HUES6 (cell line): ENCODE results near the gene IGSF9B.

Source experiments
- H3K27ac ChIP-seq: 2 replicates; pipeline ENCODE4 v1.7.0; 2013; ENCODE audit warnings: low read depth, mild to moderate bottlenecking, low read length, inconsistent platforms
- H3K27me3 ChIP-seq: 2 replicates; pipeline ENCODE4 v1.6.1; 2013; ENCODE audit warnings: low read length; ENCODE audit not compliant: control insufficient read depth, insufficient read depth
- H3K36me3 ChIP-seq: 2 replicates; pipeline ENCODE4 v1.6.1; 2013; ENCODE audit warnings: low read length; ENCODE audit not compliant: control insufficient read depth, insufficient read depth
- H3K4me1 ChIP-seq: 2 replicates; pipeline ENCODE4 v1.6.1; 2013; ENCODE audit warnings: low read length; ENCODE audit not compliant: control insufficient read depth, insufficient read depth
- H3K4me3 ChIP-seq: 2 replicates; pipeline ENCODE4 v1.5.1; 2013; ENCODE audit warnings: low read depth, low read length
- H3K9ac ChIP-seq: one replicate; pipeline ENCODE4 v1.6.1; 2013; ENCODE audit warnings: mild to moderate bottlenecking, low read length
- H3K9me3 ChIP-seq: 2 replicates; pipeline ENCODE4 v1.6.1; 2013; ENCODE audit warnings: low read depth, low read length; ENCODE audit not compliant: control insufficient read depth, insufficient read depth

IGSF9B gene

DNA sequence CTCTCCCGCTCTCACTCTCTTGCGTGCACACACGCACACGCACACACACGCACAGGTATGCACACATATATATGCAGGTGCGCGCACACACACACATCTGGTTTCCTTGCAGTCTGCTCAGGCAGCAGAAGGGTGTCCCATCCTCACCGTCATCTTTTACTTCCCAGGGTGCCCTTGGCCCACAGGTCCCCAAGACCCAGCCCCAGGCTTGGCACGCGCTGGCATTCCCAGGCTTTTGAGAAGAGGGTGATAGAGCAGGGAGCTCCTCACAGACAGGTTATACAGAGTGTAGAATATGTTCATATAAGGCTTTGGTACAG lies 59.5 kb downstream of the IGSF9B start:
- Histone ChIP-seq H3K27ac (no peak overlapping the region), H3K4me3 (no peak overlapping the region), H3K9me3 (no peaks in the 10 kb centered on the region), H3K36me3 (peaks cover 25% of the 10 kb centered on the region), H3K27me3 (no peaks in the 10 kb centered on the region), H3K9ac (no peak overlapping the region), H3K4me1 (peaks cover 41% of the 10 kb centered on the region)

DNA sequence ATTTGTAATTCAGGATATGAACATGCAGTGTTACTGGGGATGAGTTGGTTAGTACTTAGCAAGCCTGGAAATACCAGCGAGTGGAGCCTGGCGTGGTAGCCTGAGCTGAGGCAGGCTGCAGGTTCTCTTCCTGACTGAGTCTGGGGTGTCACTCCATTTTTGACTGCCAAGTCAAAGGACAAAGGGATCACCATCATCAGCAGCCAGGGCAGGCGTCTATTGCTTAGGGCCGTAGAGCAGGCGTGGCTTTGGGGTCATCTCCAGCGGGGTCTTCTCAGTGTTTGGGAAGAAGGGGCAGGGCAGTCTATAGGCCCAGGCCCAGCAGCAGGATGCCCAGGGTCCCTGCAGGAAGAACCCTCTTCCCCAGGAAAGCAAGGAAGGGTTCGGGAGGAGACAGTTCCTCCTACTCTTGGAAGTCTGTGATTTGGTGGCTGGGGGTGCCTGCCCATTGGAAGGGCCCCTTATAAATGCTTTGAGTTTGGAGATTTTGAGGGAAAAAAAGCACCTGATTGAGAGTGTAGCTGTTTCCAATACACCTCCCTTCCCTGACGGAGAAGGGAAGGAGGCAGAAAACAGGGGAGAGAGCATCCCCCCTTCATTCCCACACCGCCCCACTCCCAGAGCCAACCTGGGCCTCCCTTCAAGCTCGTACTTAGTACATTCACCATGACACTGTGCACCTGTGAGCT lies 60.0 kb downstream of the IGSF9B start:
- no peak overlapping the region for H3K27ac ChIP-seq
- H3K27me3 ChIP-seq = no peaks in the 10 kb centered on the region
- no peak overlapping the region for H3K9ac ChIP-seq
- no peak overlapping the region for H3K4me3 ChIP-seq
- H3K36me3 ChIP-seq = peaks cover 21% of the 10 kb centered on the region
- H3K4me1 ChIP-seq = peaks cover 41% of the 10 kb centered on the region
- H3K9me3 ChIP-seq = no peaks in the 10 kb centered on the region

DNA sequence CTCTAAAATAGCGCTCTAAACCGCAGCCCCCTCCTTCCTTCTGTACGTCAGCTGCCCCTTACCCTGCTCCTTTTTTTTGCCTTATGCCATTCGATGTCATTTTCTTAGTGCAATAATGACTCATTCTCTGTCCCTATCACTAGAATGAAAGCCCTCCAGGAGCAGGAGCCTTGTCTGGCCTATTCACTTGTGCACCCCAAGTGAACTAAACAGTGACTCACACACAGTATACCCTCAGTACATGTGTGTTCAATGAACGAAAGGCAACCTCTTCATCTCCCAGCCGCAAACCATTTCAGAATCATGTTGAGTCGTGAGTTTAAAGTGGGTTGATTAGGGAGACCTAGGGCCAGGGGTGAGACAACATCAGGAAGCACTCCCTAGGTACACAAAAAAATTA lies 60.7 kb downstream of the IGSF9B start:
- Histone ChIP-seq H3K27ac (no peak overlapping the region), H3K27me3 (no peaks in the 10 kb centered on the region), H3K9me3 (no peaks in the 10 kb centered on the region), H3K4me1 (peaks cover 41% of the 10 kb centered on the region), H3K36me3 (peaks cover 19% of the 10 kb centered on the region), H3K9ac (no peak overlapping the region), H3K4me3 (no peak overlapping the region)

DNA sequence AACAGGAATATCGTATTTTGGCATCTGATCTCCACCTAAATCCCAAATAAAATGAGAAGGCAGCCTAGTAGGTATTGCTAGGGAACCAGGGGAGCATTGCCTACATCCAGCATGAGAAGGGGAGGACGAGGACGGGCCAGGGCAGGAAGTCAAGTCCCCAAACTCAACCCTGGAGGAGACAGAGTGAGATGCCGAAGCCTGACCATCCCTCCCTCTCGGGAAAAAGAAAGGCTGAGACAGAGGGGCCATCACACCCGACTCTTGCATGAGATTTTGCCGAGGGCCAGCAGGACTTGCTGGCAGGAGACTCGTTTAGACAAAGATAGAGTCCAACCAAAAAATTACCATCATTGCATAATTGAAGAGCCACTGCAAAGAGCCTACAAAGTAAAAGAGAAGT lies 61.2 kb downstream of the IGSF9B start:
- peaks cover 15% of the 10 kb centered on the region for H3K36me3 ChIP-seq
- peaks cover 41% of the 10 kb centered on the region for H3K4me1 ChIP-seq
- no peak overlapping the region for H3K9ac ChIP-seq
- no peak overlapping the region; the same call in 1 of the 2 replicates for H3K27ac ChIP-seq
- no peaks in the 10 kb centered on the region for H3K27me3 ChIP-seq
- no peaks in the 10 kb centered on the region for H3K9me3 ChIP-seq
- H3K4me3 ChIP-seq = no peak overlapping the region

DNA sequence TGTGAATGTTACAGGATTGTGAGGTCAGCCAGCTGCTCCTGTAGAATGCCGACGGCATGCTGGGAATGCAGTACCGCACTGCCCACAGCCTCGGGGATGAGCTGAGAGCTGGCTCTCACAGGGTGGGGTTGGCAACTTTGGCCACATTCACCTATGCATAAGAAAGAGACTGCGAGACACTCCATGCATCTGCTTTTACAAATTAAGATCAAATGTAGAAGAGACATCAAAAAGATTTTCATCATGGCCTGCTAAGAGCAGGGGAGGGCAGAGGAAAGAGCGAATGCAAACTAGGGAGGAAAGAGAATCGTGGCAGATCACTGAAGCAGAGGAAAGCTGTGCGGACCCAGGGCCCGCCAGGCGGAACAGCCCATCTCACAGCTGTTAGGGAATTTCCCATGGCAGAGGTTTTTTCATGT lies 61.7 kb downstream of the IGSF9B start:
- H3K36me3 ChIP-seq = peaks cover 13% of the 10 kb centered on the region
- H3K27me3 ChIP-seq = no peaks in the 10 kb centered on the region
- no peak overlapping the region; the same call in 1 of the 2 replicates for H3K27ac ChIP-seq
- H3K9ac ChIP-seq = no peak overlapping the region
- H3K9me3 ChIP-seq = no peaks in the 10 kb centered on the region
- no peak overlapping the region for H3K4me3 ChIP-seq
- peaks cover 41% of the 10 kb centered on the region for H3K4me1 ChIP-seq

DNA sequence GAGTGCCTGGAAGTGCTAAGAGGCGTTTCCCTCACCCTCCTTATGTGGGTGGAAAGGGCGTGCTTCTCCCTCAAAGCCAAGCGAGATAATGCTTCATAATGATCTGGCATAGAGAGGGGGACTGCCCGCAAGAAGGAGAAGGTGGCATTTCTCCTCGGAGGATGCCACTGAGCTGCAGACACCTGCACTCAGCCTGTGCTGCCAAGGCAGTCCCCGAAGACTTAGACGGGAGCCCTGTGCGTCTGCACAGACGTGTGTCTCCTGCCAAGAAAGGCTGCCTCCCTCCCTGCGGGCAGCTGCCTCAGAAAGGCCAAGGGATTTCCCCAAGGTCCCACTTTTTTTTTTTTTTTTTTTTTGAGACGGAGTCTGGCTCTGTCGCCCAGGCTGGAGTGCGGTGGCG lies 63.4 kb downstream of the IGSF9B start:
- H3K27ac ChIP-seq = no peak overlapping the region
- H3K9ac ChIP-seq = no peak overlapping the region
- no peak overlapping the region for H3K4me3 ChIP-seq

DNA sequence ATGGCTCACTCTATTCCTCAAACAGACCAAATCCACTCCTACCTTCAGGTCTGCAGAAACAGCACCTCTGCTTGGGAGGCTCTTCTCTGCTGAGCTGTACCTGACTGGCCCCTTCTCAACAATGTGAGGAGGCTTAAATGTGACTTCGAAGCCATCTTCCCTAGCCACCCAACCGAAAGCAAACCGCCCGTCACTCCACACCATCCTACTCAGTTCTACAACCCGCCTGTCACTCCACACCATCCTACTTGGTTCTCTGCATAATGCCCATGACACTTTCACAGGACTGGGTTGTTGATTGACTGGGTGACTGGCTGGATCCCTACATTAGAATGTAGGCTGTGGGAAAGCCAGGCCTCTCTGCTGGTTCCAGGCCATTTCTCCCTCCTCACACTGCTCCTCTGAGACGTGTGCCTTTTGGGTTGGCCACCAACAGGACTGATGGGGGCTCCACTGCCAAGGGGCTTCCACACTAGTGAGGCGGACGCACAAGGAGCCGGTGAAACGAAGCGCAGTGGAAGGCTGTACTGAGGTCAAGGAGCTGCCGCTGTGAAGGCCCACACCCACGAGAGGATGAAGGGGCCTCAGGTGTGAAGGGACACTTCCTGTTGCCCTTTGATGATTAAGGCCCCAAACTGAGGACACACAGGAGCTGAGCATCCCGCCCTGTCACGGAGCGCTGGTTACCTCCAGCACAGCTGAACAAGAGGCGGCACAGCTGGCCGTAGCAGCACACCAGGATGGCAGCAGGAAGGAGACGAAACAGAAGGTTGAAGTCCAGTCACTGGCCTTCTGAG lies 64.0 kb downstream of the IGSF9B start:
- H3K27ac ChIP-seq = no peak overlapping the region
- H3K27me3 ChIP-seq = no peaks in the 10 kb centered on the region
- H3K4me3 ChIP-seq = no peak overlapping the region
- peaks cover 7% of the 10 kb centered on the region for H3K36me3 ChIP-seq
- H3K9me3 ChIP-seq = no peaks in the 10 kb centered on the region
- H3K9ac ChIP-seq = no peak overlapping the region
- H3K4me1 ChIP-seq = peaks cover 34% of the 10 kb centered on the region

More for the DNA sequence above, 63.4 kb downstream of the IGSF9B start:
- no peaks in the 10 kb centered on the region for H3K9me3 ChIP-seq
- H3K27me3 ChIP-seq = no peaks in the 10 kb centered on the region
- H3K4me1 ChIP-seq = peaks cover 35% of the 10 kb centered on the region
- H3K36me3 ChIP-seq = peaks cover 7% of the 10 kb centered on the region

DNA sequence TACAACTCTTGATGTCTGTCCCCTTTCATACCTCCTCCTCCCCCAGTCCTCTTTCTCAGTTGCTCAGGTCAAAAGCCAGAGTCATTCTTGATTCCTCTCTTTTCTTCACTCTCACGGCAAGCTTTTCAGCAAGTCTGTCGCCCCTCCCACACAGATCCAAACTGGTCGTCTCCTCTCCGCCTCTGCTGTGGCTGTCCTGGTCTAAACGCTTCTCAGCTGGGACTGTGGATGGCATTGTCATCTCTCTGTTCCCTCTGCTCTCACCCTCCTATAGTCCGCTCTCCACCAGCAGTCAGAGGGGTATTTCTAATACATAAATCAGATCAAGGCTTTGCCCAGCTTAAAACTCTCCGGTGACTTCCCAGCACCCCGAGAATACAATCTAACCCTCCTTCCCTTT lies 64.6 kb downstream of the IGSF9B start:
- no peak overlapping the region for H3K9ac ChIP-seq
- H3K4me3 ChIP-seq = no peak overlapping the region
- no peaks in the 10 kb centered on the region for H3K27me3 ChIP-seq
- no peaks in the 10 kb centered on the region for H3K9me3 ChIP-seq
- H3K36me3 ChIP-seq = peaks cover under 1% of the 10 kb centered on the region
- H3K27ac ChIP-seq = no peak overlapping the region
- H3K4me1 ChIP-seq = peaks cover 34% of the 10 kb centered on the region

DNA sequence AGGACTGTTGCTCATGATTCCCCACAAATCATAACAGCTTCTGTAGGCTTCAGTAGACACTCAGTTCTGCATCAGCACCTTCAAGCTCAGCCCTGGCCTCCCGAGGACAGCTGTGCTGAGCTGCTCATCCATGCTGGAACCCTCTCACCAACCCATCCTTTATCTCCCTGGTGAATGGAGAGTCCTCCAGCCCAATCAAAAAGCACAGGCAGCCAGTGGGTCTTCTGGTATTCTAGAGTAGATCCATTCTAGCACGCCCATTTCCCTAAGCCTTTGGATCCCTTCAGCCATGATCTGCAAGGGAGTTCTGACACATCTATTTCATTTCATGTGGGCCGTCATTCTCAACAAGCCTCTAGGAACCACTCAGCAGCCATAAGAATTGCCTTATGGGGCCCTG lies 66.9 kb downstream of the IGSF9B start:
- H3K9me3 ChIP-seq = peaks cover 2% of the 10 kb centered on the region
- H3K9ac ChIP-seq = no peak overlapping the region
- H3K27ac ChIP-seq = no peak overlapping the region
- no peak overlapping the region for H3K4me3 ChIP-seq
- no peaks in the 10 kb centered on the region for H3K36me3 ChIP-seq
- H3K4me1 ChIP-seq = peaks cover 16% of the 10 kb centered on the region
- H3K27me3 ChIP-seq = no peaks in the 10 kb centered on the region

DNA sequence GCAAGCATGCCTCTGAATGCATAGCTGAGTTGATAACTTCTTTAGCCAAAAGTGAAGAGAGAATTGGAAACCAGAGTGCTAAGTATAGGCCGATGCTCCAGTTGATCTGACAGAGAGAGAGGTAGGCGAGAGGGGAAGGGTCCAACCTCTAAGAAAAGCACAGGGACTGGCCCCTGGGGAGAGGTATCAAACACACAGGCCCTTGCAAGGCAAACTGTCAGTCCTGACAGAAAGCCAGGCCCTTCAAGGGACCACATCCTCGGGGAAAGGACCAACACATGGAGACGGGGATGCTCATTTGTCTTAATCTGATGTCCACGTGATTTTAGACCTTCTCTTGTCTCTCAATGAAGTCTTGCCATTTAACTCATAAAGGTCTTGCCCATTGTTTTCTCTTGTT lies 67.6 kb downstream of the IGSF9B start:
- H3K27me3 ChIP-seq = no peaks in the 10 kb centered on the region
- H3K4me1 ChIP-seq = peaks cover 10% of the 10 kb centered on the region; the same call in 1 of the 2 replicates
- no peak overlapping the region for H3K27ac ChIP-seq
- H3K9me3 ChIP-seq = peaks cover 7% of the 10 kb centered on the region
- H3K36me3 ChIP-seq = no peaks in the 10 kb centered on the region
- no peak overlapping the region for H3K9ac ChIP-seq
- H3K4me3 ChIP-seq = no peak overlapping the region

DNA sequence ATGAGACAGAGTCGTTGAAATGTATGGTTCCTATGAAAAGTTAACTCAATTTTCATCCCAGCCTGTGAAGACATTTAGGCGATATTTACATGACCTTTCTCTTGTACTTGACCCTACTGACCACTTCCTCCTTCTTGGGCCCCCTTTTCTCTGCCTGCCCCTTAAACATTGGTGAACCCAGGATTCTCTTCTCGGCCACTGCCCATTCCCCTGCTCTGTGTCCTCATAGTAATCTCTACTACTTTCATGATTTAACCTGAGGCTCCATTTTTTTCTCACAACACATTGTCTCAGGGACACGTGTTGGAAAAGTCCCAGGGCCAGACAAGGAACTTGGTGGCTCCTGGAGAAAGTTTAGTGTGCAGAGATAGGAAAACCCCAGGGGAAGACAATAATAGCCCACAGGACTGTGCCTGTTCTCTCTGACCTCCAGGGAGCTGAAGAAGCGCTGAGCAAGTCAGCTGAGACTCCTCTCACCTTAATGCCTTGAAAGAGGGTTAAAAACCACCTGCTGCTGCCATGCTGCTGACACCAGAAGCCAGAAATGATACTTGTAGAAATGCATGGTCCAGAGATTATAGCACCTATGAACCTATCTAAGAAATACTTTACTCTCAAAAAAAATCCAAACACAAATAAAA lies 69.0 kb downstream of the IGSF9B start:
- no peak overlapping the region for H3K27ac ChIP-seq
- peaks cover 7% of the 10 kb centered on the region for H3K9me3 ChIP-seq
- H3K36me3 ChIP-seq = no peaks in the 10 kb centered on the region
- H3K9ac ChIP-seq = no peak overlapping the region
- peaks cover 2% of the 10 kb centered on the region; the same call in 1 of the 2 replicates for H3K4me1 ChIP-seq
- no peaks in the 10 kb centered on the region for H3K27me3 ChIP-seq
- H3K4me3 ChIP-seq = no peak overlapping the region
